GM21786 (cell line): ENCODE measurements around the gene FOXD1.

Experiments used
- ATAC-seq: cut with Tn5 transposase; IDR thresholded peaks from one replicate; pipeline ENCODE4 v1.9.1; 2021; ENCODE audit not compliant: unreplicated experiment

Gene FOXD1

GRCh38 chr5:73441378-73441777, 7.2 kb downstream of the FOXD1 start:
- ATAC-seq, result no peak

GRCh38 chr5:73440262-73440661, 8.3 kb downstream of the FOXD1 start:
- ATAC-seq, result no peak

- ATAC-seq, result no peak
These were observed 9.7 kb downstream of the FOXD1 start for GRCh38 chr5:73438645-73439470.

GRCh38 chr5:73437777-73438644, 10.6 kb downstream of the FOXD1 start:
- ATAC-seq, result no peak

- ATAC-seq, result no peak
These were observed 11.3 kb downstream of the FOXD1 start for GRCh38 chr5:73437101-73437776.

GRCh38 chr5:73436535-73437100, 12.0 kb downstream of the FOXD1 start:
- ATAC-seq, result no peak

GRCh38 chr5:73435759-73436534, 12.6 kb downstream of the FOXD1 start:
- no peak for ATAC-seq

GRCh38 chr5:73434907-73435306, 13.7 kb downstream of the FOXD1 start:
- no peak for ATAC-seq

GRCh38 chr5:73434461-73434860, 14.1 kb downstream of the FOXD1 start:
- ATAC-seq, result no peak

- no peak for ATAC-seq
These were observed 14.6 kb downstream of the FOXD1 start for GRCh38 chr5:73433982-73434342.

- no peak for ATAC-seq
These were observed 15.2 kb downstream of the FOXD1 start for GRCh38 chr5:73433272-73433981.

GRCh38 chr5:73431204-73431851, 17.2 kb downstream of the FOXD1 start:
- no peak for ATAC-seq

GRCh38 chr5:73426034-73426433, 22.5 kb downstream of the FOXD1 start:
- ATAC-seq, result no peak

- ATAC-seq, result no peak
These were observed 24.0 kb downstream of the FOXD1 start for GRCh38 chr5:73424556-73424977.

- no peak for ATAC-seq
These were observed 26.4 kb downstream of the FOXD1 start for GRCh38 chr5:73422164-73422563.

- no peak for ATAC-seq
These were observed 27.9 kb downstream of the FOXD1 start for GRCh38 chr5:73420666-73421065.

GRCh38 chr5:73419465-73420390, 28.8 kb downstream of the FOXD1 start:
- no peak for ATAC-seq

GRCh38 chr5:73419117-73419464, 29.5 kb downstream of the FOXD1 start:
- no peak for ATAC-seq
